HEK293T (cell line): ENCODE measurements around the gene AGBL1.

Experiments
- CTCF ChIA-PET: fragments of 350-600 bp; formaldehyde crosslinking; extraction: SDS; loops from one replicate; lab custom pipeline; 2021; ENCODE audit warnings: antibody characterized with exemption, inconsistent platforms; lab: Yijun Ruan, JAX
- POLR2A ChIA-PET: fragments of 350-600 bp; formaldehyde crosslinking; extraction: SDS; loops from one replicate; lab custom pipeline; 2020; ENCODE audit warnings: antibody characterized with exemption, inconsistent platforms; lab: Yijun Ruan, JAX
- DNase-seq: peaks from one replicate; pipeline ENCODE4 v3.0.0; 2012; ENCODE audit warnings: mixed read lengths; ENCODE audit errors: extremely low spot score
- ARNT ChIP-seq: fragments of 450-650 bp; IDR thresholded peaks from 2 replicates; pipeline ENCODE4 v1.6.1; 2017; ENCODE audit warnings: mild to moderate bottlenecking
- BHLHE40 ChIP-seq: fragments of 450-650 bp; IDR thresholded peaks from 2 replicates; pipeline ENCODE4 v1.6.1; 2016; ENCODE audit warnings: mild to moderate bottlenecking, moderate library complexity, borderline replicate concordance
- CTBP1 ChIP-seq: fragments of 450-650 bp; IDR thresholded peaks from 2 replicates; pipeline ENCODE4 v1.6.1; 2016; ENCODE audit warnings: borderline replicate concordance
- ELF4 ChIP-seq: fragments of 450-650 bp; IDR thresholded peaks from 2 replicates; pipeline ENCODE4 v1.6.1; 2017; ENCODE audit warnings: antibody characterized with exemption
- FOXA1 ChIP-seq: fragments of 450-650 bp; IDR thresholded peaks from 2 replicates; pipeline ENCODE4 v1.6.1; 2016; ENCODE audit warnings: mild to moderate bottlenecking
- FOXK2 ChIP-seq: fragments of 450-650 bp; IDR thresholded peaks from 2 replicates; pipeline ENCODE4 v1.6.1; 2016; ENCODE audit warnings: mild to moderate bottlenecking
- FOXM1 ChIP-seq: fragments of 450-650 bp; IDR thresholded peaks from 2 replicates; pipeline ENCODE4 v1.6.1; 2017; ENCODE audit warnings: mild to moderate bottlenecking, borderline replicate concordance
- HDGF ChIP-seq: fragments of 450-650 bp; IDR thresholded peaks from 2 replicates; pipeline ENCODE4 v1.6.1; 2017; ENCODE audit warnings: antibody characterized with exemption, borderline replicate concordance
- L3MBTL2 ChIP-seq: fragments of 450-650 bp; conservative IDR thresholded peaks from 2 replicates; pipeline ENCODE4 v1.6.1; 2016; ENCODE audit warnings: mild to moderate bottlenecking
- LEF1 ChIP-seq: fragments of 450-650 bp; IDR thresholded peaks from 2 replicates; pipeline ENCODE4 v1.6.1; 2017; ENCODE audit warnings: mild to moderate bottlenecking, borderline replicate concordance
- NFRKB ChIP-seq: fragments of 450-650 bp; IDR thresholded peaks from 2 replicates; pipeline ENCODE4 v1.6.1; 2016; ENCODE audit warnings: mild to moderate bottlenecking, moderate library complexity
- PKNOX1 ChIP-seq: fragments of 450-650 bp; IDR thresholded peaks from 2 replicates; pipeline ENCODE4 v1.6.1; 2016
- SP1 ChIP-seq: fragments of 450-650 bp; IDR thresholded peaks from 2 replicates; pipeline ENCODE4 v1.6.1; 2017
- SUZ12 ChIP-seq: fragments of 450-650 bp; IDR thresholded peaks from 2 replicates; pipeline ENCODE4 v1.6.1; 2016; ENCODE audit warnings: mild to moderate bottlenecking
- TARDBP ChIP-seq: fragments of 450-650 bp; IDR thresholded peaks from 2 replicates; pipeline ENCODE4 v1.6.1; 2016
- ZNF384 ChIP-seq: fragments of 450-650 bp; IDR thresholded peaks from 2 replicates; pipeline ENCODE4 v1.6.1; 2016

AGBL1 gene

GRCh38 chr15:86663979-86664378 is 584.3 kb downstream of the AGBL1 start:
- no peak for TF ChIP-seq NFRKB
- no peak for TF ChIP-seq ELF4
- no peak for TF ChIP-seq ARNT
- TF ChIP-seq ZNF384: no peak
- no peak for TF ChIP-seq HDGF
- no peak for TF ChIP-seq SP1
- TF ChIP-seq FOXM1: no peak
- no peak for TF ChIP-seq BHLHE40
- TF ChIP-seq L3MBTL2: no peak
- TF ChIP-seq LEF1: no peak
- TF ChIP-seq SUZ12: no peak
- TF ChIP-seq FOXA1: no peak
- TF ChIP-seq TARDBP: no peak
- DNase-seq: no peak
- CTCF ChIA-PET: no interaction called here
- POLR2A ChIA-PET: no interaction called here

GRCh38 chr15:86664581-86664980 is 584.9 kb downstream of the AGBL1 start:
- DNase-seq: no peak
- ChIA-PET CTCF (no interaction called here), POLR2A (no interaction called here)
- no peak for TF ChIP-seq BHLHE40
- no peak for TF ChIP-seq CTBP1
- no peak for TF ChIP-seq SUZ12
- TF ChIP-seq FOXK2: no peak
- no peak for TF ChIP-seq ZNF384
- no peak for TF ChIP-seq LEF1
- TF ChIP-seq FOXM1: no peak
- TF ChIP-seq TARDBP: no peak
- no peak for TF ChIP-seq ARNT
- TF ChIP-seq FOXA1: no peak
- TF ChIP-seq PKNOX1: no peak
- no peak for TF ChIP-seq SP1
- no peak for TF ChIP-seq L3MBTL2
- TF ChIP-seq HDGF: no peak

- DNase-seq: no peak
- TF ChIP-seq PKNOX1 (no peak), HDGF (no peak), ZNF384 (no peak), ELF4 (no peak), LEF1 (no peak), SUZ12 (no peak), TARDBP (no peak), NFRKB (no peak), FOXA1 (no peak), FOXM1 (no peak)
Observed at GRCh38 chr15:86676002-86676401, 596.3 kb downstream of the AGBL1 start.

GRCh38 chr15:86677278-86677677 is 597.6 kb downstream of the AGBL1 start:
- POLR2A ChIA-PET: no interaction called here
- CTCF ChIA-PET: no interaction called here
- DNase-seq: no peak
- TF ChIP-seq TARDBP (no peak), FOXK2 (no peak), CTBP1 (no peak), L3MBTL2 (no peak), NFRKB (no peak), SP1 (no peak), SUZ12 (no peak), BHLHE40 (no peak), HDGF (no peak)

More at GRCh38 chr15:86676002-86676401, 596.3 kb downstream of the AGBL1 start:
- ChIA-PET POLR2A (no interaction called here), CTCF (interaction anchor here (0.7 kb wide), 1 partner anchor 13 kb away, joined by 3 read pairs; no protein-coding TSS in a partner anchor)

GRCh38 chr15:86685263-86685662 is 605.6 kb downstream of the AGBL1 start:
- ChIA-PET POLR2A (no interaction called here), CTCF (no interaction called here)
- TF ChIP-seq ELF4: no peak
- TF ChIP-seq FOXA1: no peak
- no peak for DNase-seq

GRCh38 chr15:86689006-86689405 is 609.3 kb downstream of the AGBL1 start:
- no peak for DNase-seq

More at GRCh38 chr15:86689006-86689405, 609.3 kb downstream of the AGBL1 start:
- TF ChIP-seq TARDBP (no peak), PKNOX1 (no peak), FOXK2 (no peak), ARNT (no peak), FOXM1 (no peak), NFRKB (no peak), SP1 (no peak), LEF1 (no peak), HDGF (no peak), BHLHE40 (no peak), L3MBTL2 (no peak)
- POLR2A ChIA-PET: no interaction called here
- CTCF ChIA-PET: no interaction called here
